Neural progenitor cell (in vitro differentiated cells): ENCODE results near the gene EFTUD2.

ENCODE experiments used
- EZH2phosphoT487 ChIP-seq: fragments of 200-600 bp; sonication (generic); IDR thresholded peaks from 2 replicates; pipeline ENCODE4 v1.6.1; 2017; ENCODE audit warnings: antibody characterized with exemption
- TF ChIP-seq, protein P1 (sequence below): fragments of 200-600 bp; sonication (generic); IDR thresholded peaks from 2 replicates; pipeline ENCODE4 v1.5.1; 2017; ENCODE audit warnings: antibody characterized with exemption, mild to moderate bottlenecking

DNA sequence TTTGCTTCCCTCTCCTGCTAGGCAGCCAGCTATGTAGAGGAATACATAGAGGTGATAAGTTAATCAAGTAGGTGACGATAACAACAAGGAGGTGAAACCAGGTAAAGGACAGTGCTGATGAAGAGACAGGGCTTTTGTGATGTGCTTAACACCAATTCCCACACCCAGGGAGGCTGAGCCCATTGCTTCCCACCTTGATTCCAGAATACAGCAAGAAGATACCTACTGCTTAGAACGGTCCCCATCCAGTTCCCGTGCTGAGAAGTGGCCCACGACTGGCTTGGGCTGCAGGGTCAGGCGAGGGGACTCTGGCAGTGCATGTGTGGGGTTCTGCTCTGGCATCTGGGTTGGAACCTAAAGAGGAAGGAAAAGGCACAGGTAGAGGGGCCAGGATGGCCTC is 32.1 kb upstream of the EFTUD2 start:
- TF ChIP-seq, protein P1, sequence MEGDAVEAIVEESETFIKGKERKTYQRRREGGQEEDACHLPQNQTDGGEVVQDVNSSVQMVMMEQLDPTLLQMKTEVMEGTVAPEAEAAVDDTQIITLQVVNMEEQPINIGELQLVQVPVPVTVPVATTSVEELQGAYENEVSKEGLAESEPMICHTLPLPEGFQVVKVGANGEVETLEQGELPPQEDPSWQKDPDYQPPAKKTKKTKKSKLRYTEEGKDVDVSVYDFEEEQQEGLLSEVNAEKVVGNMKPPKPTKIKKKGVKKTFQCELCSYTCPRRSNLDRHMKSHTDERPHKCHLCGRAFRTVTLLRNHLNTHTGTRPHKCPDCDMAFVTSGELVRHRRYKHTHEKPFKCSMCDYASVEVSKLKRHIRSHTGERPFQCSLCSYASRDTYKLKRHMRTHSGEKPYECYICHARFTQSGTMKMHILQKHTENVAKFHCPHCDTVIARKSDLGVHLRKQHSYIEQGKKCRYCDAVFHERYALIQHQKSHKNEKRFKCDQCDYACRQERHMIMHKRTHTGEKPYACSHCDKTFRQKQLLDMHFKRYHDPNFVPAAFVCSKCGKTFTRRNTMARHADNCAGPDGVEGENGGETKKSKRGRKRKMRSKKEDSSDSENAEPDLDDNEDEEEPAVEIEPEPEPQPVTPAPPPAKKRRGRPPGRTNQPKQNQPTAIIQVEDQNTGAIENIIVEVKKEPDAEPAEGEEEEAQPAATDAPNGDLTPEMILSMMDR: no peak
- TF ChIP-seq EZH2phosphoT487: no peak
